ENCODE measurements around the gene WNT7B.

WNT7B gene

GRCh38 chr22:45994491-45995404 is 17.8 kb upstream of the WNT7B start:
- no peak for DNase-seq

GRCh38 chr22:45993841-45994240 is 16.9 kb upstream of the WNT7B start:
- DNase-seq = no peak

- DNase-seq = no peak
Observed at GRCh38 chr22:45993143-45993692, 16.3 kb upstream of the WNT7B start.

- no peak for DNase-seq
Observed at GRCh38 chr22:45992737-45993136, 15.8 kb upstream of the WNT7B start.

GRCh38 chr22:45991098-45991497 is 14.1 kb upstream of the WNT7B start:
- DNase-seq = no peak

- DNase-seq = no peak
Observed at GRCh38 chr22:45987136-45987861, 10.3 kb upstream of the WNT7B start.

GRCh38 chr22:45984316-45984916 is 7.5 kb upstream of the WNT7B start:
- DNase-seq = no peak

- no peak for DNase-seq
Observed at GRCh38 chr22:45983797-45984196, 6.8 kb upstream of the WNT7B start.

GRCh38 chr22:45980761-45981160 is 3.8 kb upstream of the WNT7B start:
- DNase-seq = no peak

GRCh38 chr22:45980268-45980570 is 3.3 kb upstream of the WNT7B start:
- no peak for DNase-seq

GRCh38 chr22:45978275-45978713 is 1.3 kb upstream of the WNT7B start:
- no peak for DNase-seq

- no peak for DNase-seq
Observed at GRCh38 chr22:45977551-45978274, 751 bp upstream of the WNT7B start.

- no peak for DNase-seq
Observed at GRCh38 chr22:45976254-45977002, 534 bp downstream of the WNT7B start.

- DNase-seq = no peak
Observed at GRCh38 chr22:45975164-45976161, 1.5 kb downstream of the WNT7B start.

- no peak for DNase-seq
Observed at GRCh38 chr22:45974498-45974897, 2.5 kb downstream of the WNT7B start.

GRCh38 chr22:45972889-45973253 is 4.1 kb downstream of the WNT7B start:
- no peak for DNase-seq

GRCh38 chr22:45972091-45972888 is 4.7 kb downstream of the WNT7B start:
- DNase-seq = no peak

- DNase-seq = no peak
Observed at GRCh38 chr22:45971408-45972028, 5.4 kb downstream of the WNT7B start.

- no peak for DNase-seq
Observed at GRCh38 chr22:45970705-45971407, 6.1 kb downstream of the WNT7B start.
